HG03064 (cell line): ENCODE measurements around the gene MAD1L1.

Experiments
- ATAC-seq: cut with Tn5 transposase; IDR thresholded peaks from one replicate; pipeline ENCODE4 v1.9.1; 2021; ENCODE audit warnings: low read depth; ENCODE audit not compliant: unreplicated experiment

Gene MAD1L1

GRCh38 chr7:2202361-2202761, 30.4 kb downstream of the MAD1L1 start:
- no peak for ATAC-seq

- ATAC-seq: no peak
Measured at GRCh38 chr7:2201686-2202360, 30.9 kb downstream of the MAD1L1 start.

GRCh38 chr7:2201128-2201527, 31.6 kb downstream of the MAD1L1 start:
- no peak for ATAC-seq

- no peak for ATAC-seq
Measured at GRCh38 chr7:2200584-2200980, 32.2 kb downstream of the MAD1L1 start.

- no peak for ATAC-seq
Measured at GRCh38 chr7:2199956-2200583, 32.7 kb downstream of the MAD1L1 start.

DNA sequence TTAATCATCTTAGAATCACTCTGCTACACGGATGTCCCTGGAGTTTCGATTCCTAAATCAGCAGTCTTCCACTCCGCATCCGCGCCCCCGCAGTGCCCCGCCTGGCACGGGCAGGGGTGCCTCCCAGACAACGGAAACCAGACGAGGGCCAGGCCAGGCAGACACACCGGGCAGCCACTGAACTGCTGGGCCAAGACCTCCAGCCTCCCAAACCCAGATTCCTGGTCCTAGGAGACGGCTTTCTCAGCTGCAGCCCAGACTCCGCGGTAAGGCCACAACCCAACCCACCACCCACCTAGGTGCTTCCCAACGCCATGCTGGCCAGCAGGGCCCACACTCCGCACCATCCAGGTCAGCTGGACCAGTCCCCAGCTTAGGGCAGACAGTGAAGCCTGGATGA, 33.2 kb downstream of the MAD1L1 start:
- ATAC-seq: no peak

- no peak for ATAC-seq
Measured at GRCh38 chr7:2198760-2199159, 34.0 kb downstream of the MAD1L1 start.

DNA sequence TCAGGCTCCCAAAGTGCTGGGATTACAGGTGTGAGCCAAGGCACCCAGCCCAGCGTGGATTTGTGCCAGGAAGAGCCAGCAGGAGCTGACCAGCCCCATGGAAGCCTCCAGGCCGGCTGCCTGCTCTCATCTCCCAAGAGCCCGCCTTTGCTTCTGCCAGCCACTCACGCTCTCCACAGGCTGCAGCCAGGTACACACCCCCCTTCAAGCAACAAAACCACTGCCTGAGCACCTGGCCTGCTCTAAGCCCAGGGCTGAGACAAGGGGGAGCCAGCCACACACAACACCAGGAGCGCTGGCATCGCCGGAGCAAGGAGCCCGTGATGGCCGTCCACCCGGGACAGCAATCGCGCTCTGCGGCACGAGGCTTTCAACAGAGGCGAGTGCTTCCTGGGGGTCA, 34.5 kb downstream of the MAD1L1 start:
- no peak for ATAC-seq

DNA sequence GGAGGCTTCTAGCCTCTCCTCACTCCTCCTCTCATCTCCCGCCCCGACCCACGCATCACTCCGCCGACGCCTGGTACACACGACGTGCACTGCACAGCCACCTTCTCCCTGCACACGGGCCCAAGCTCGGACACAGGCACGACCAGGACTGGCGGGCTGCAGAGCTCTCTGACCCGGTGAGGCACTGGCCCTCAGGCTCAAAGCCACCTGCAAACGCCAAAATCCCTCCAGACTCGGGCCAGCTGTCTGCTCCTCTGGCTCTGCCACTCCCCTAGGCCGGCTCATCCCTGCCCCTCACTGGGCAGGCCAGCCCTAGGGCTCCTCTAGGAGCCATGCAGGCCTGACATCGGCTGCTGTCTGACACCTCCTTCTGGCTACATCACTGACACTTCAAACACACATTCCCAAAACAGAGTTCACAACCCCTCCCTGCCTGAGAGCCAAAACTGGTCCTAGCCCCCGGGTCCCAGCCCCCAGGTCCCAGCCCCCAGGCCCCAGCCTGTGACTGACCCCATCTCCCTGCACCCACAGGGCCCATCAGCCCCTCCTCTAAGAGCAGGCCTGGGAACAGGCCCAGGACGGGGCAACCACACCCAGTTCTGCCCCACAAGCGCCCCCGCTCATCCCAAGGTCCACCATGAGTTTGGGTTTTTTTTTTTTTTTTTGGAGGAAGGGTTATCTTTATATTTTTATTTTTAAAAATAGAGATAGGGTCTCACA, 35.1 kb downstream of the MAD1L1 start:
- ATAC-seq: no peak

DNA sequence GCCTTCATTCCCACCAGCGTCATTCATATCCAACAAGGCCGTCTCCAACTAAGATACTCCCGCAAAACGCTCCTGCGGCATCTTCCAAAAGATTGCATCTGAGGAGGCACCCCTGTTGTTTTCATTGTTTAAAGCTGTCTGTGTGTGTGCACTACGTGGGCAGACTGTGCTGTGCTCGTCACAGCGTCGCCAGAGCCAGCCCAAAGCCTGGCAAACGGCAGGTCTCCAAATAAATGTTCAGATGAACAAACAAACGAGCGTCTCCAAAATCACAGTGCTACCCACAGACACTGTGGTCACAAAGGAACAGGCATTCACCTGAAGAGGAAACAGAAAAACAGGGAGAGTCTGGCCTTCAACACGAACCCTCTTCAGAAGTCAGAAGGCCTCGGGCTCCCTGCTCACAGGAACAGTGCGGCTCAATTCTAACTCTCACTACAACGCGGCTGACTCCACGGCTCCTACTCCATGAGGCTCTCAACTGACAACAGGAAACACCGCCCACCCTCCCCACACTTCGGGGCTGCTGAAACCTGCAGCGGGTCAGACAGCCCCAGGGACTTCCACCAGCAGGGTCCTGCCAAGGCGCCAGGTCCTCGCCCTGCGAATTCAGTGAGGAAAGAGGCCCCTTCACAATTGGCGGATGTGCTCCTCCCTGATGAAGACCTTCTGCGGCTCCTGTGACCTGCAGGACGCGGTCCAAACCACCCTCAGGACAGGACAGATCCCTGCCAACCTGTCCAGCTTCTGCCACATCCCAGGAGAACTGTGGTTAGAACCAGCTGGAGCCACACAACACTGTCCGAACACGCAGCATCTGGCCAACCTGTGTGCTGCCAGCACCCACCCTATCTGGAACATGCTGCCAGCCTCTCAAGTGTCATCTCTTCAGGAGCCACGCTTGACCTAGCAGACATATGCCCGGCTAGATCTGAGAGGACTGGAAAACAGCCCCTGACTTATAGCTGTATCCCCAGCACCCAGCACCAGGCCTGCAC, 36.1 kb downstream of the MAD1L1 start:
- no peak for ATAC-seq

- ATAC-seq: no peak
Measured at GRCh38 chr7:2195400-2196246, 37.1 kb downstream of the MAD1L1 start.

DNA sequence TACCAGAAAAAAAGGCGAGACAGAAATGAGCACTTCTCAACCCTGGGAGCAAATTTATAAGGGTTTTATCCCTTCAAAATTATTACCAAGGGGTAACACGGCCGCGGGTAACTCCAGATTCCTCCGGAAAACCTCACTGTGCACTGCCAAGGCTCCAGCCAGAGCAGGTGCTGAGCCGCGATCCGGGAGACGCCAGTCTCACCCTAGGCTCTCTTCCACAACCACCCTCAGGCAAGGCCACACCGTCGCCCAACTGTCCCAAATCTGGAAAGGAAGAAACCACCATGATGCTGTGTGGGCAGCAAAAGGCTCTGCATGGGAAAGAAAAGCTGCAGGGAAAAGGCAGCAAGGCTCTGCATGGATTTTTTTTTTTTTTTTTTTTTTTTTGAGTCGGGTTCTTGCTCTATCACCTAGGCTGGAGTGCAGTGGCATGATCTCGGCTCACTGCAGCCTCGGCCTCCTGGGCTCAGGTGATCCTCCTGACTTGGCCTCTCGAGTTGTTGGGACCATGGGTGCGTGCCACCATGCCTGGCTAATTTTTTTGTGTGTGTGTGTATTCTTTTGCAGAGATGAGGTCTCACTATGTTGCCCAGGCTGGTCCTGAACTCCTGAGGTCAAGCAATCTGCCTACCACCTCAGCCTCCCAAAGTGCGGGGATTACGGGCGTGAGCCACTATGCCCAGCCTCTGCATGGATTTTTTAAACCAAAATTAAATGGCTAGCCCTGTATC, 39.0 kb downstream of the MAD1L1 start:
- no peak for ATAC-seq

GRCh38 chr7:2192831-2193534, 39.8 kb downstream of the MAD1L1 start:
- no peak for ATAC-seq

DNA sequence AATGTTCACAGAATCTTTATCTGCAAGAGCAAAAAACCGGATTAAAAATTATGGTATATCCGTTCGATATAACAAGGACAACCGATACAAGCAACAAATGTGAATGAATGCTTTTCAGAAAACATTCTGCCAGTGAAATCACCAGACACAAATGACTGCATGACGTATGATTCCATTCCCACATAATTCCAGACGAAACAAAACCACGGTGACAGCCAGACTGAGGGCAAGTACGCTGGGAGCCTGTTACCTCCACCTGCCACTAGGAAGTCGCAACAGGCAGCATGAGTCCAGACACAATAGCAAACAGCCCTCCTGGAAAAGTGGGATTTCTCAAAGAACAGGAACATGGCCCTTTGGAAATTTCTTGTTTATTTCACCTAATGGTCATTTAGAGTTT, 41.7 kb downstream of the MAD1L1 start:
- ATAC-seq: no peak

DNA sequence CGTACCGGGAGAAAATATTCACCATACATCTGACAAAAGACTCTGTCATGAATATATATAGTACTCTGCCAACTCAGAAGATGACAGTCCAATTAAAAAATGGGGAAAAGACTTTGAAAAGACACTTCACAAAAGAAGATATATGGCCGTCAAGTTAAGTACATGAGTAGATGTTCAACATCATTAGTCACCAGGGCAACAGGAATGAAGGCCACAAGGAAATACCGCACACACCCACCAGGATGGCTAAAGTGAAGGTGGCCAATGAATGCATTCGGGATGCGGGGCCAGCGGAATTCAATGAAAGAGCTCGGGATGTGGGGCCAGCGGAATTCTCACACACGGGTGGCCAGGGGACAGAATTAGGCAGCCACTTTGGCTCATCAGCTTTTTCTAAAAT, 42.2 kb downstream of the MAD1L1 start:
- no peak for ATAC-seq

DNA sequence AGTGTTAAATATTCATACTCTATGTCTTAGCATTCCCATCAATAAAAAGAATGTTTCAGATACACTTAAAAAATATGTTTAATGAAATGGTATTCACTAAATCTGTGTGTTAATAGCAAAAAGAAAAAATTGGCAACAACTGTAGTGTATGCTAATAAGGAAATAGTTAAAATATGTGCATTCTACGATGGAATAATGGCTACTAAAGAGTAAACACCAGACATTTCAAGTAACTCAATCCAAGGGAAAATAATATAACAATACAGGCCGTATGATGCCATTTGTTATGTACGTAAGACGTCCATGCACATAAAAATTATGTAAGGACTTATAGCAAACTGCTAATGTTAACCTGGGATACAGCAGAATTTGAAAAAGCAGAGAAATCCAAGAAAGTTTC, 46.6 kb downstream of the MAD1L1 start:
- ATAC-seq: no peak

DNA sequence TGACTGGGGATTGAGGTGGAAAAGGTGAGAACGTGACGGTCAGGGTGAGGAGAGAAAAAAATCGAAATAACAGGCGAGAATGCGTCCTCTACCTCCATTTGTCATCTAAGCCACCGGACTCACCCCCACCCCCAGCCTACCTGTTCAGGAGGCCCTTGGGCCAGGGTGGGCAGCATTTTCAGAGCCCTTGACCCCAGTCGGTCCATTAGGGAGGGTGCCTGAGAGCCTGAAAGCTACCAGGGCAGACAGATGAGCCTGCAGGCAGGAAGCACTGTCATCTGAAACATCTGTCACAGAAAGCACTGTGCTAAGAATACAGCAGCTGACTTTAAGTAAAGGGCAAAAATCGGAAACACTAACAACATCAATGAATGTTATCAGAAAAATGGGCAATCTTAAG, 47.0 kb downstream of the MAD1L1 start:
- ATAC-seq: no peak

DNA sequence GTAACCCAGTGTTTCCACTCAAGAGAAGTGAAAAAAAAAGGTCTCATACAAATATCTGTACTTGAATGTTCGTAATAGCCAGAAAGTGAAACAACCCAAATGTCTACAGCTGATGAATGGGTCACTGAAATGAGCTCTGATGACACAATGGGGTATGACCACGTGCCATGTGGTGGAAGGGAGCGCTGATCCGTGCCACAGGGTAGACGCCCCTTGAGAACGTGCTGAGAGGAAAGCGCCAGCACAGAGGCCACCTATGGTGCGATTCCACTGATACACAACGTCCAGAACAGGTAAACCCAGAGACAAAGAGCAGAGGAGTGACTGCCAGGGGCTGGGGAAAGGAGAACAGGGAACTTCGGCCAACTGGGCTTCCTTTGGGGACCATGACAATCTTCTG, 50.3 kb downstream of the MAD1L1 start:
- no peak for ATAC-seq
